Neural progenitor cell (in vitro differentiated cells): ENCODE data around the gene ASIC2. TPM values are rescaled to one million over a fixed set of nuclear protein-coding genes. Genes with fewer than 3 reads are reported as not detected.

Experiments
- DNase-seq: peaks from one replicate; pipeline ENCODE4 v3.0.0-alpha.2; 2016; ENCODE audit warnings: low spot score
- H2AFZ ChIP-seq: fragments of 200-600 bp; sonication (generic); replicated peaks from 2 replicates; pipeline ENCODE4 v1.6.1; 2016; ENCODE audit warnings: antibody characterized with exemption
- H3F3A ChIP-seq: fragments of 200-600 bp; sonication (generic); 2 replicates; pipeline ENCODE4 v1.6.1; 2016; ENCODE audit warnings: antibody characterized with exemption, low read depth
- H3K27ac ChIP-seq: fragments of 200-600 bp; sonication (generic); 2 replicates; pipeline ENCODE4 v1.5.1; 2016; ENCODE audit warnings: mild to moderate bottlenecking
- H3K27me3 ChIP-seq: fragments of 200-600 bp; sonication (generic); 2 replicates; pipeline ENCODE4 v1.6.1; 2016; ENCODE audit warnings: mild to moderate bottlenecking, moderate library complexity
- H3K36me3 ChIP-seq: fragments of 200-600 bp; sonication (generic); 2 replicates; pipeline ENCODE4 v1.5.1; 2016
- H3K4me1 ChIP-seq: fragments of 200-600 bp; sonication (generic); 2 replicates; pipeline ENCODE4 v1.6.1; 2016; ENCODE audit warnings: mixed run types
- H3K4me2 ChIP-seq: fragments of 200-600 bp; sonication (generic); 2 replicates; pipeline ENCODE4 v1.6.1; 2016
- H3K4me3 ChIP-seq: fragments of 200-600 bp; sonication (generic); 2 replicates; pipeline ENCODE4 v1.5.1; 2016
- H3K79me2 ChIP-seq: fragments of 200-600 bp; sonication (generic); 2 replicates; pipeline ENCODE4 v1.6.1; 2016; ENCODE audit warnings: low read depth
- H3K9ac ChIP-seq: fragments of 200-600 bp; sonication (generic); 2 replicates; pipeline ENCODE4 v1.6.1; 2016
- H3K9me3 ChIP-seq: fragments of 200-600 bp; sonication (generic); 2 replicates; pipeline ENCODE4 v1.5.1; 2016; ENCODE audit warnings: low read depth
- H4K20me1 ChIP-seq: fragments of 200-600 bp; sonication (generic); 2 replicates; pipeline ENCODE4 v1.6.1; 2016; ENCODE audit warnings: low read depth
- H3K27ac Mint-ChIP-seq: 3 replicates; pipeline ENCODE4 v1.8.0; 2021; ENCODE audit warnings: mixed read lengths
- H3K27me3 Mint-ChIP-seq: 2 replicates; pipeline ENCODE4 v1.8.0; 2022; ENCODE audit warnings: low read depth, mild to moderate bottlenecking, inconsistent platforms, moderate library complexity, mixed read lengths; ENCODE audit not compliant: insufficient read depth
- H3K36me3 Mint-ChIP-seq: 3 replicates; pipeline ENCODE4 v1.8.0; 2021; ENCODE audit warnings: mixed read lengths
- H3K4me1 Mint-ChIP-seq: 3 replicates; pipeline ENCODE4 v1.8.0; 2021; ENCODE audit warnings: mixed read lengths
- H3K4me3 Mint-ChIP-seq: 3 replicates; pipeline ENCODE4 v1.8.0; 2021; ENCODE audit warnings: mild to moderate bottlenecking, moderate library complexity, mixed read lengths
- H3K9me3 Mint-ChIP-seq: 3 replicates; pipeline ENCODE4 v1.8.0; 2020; ENCODE audit warnings: mixed read lengths
- EZH2 ChIP-seq: fragments of 200-600 bp; sonication (generic); IDR thresholded peaks from 2 replicates; pipeline ENCODE4 v1.6.1; 2017; ENCODE audit warnings: antibody characterized with exemption, mild to moderate bottlenecking, moderate library complexity
- EZH2phosphoT487 ChIP-seq: fragments of 200-600 bp; sonication (generic); IDR thresholded peaks from 2 replicates; pipeline ENCODE4 v1.6.1; 2017; ENCODE audit warnings: antibody characterized with exemption
- total RNA-seq: library from RNA; depleted of rRNA; stranded (reverse); fragments of >200 nt; gene quantifications from 2 replicates; pipeline ENCODE4 v1.2.3, GENCODE V29; 2015; ENCODE audit warnings: low replicate concordance
- TF ChIP-seq, protein P1 (sequence below): fragments of 200-600 bp; sonication (generic); IDR thresholded peaks from 2 replicates; pipeline ENCODE4 v1.5.1; 2017; ENCODE audit warnings: antibody characterized with exemption, mild to moderate bottlenecking

ASIC2 gene
- total RNA-seq, 1 donor from 2014 or later: 2.3 TPM

DNA sequence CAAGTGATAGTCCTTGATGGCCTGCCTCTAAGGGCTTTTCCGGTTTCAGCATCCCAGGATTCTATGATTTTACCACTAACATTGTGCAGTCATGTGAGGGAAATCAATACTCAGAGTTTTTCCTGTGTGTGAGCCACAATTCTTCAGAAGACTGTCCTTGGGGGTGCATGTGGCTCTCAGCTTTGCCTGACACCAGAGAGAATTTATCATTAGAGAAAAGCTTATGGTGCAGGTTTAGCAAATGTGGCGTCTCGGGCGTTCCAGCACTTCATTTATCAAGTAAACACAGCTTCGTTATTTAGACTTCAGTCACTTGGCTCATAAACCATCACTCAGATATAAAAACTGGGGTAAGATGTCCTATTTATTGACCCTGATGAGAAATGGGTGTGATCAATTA is 238.7 kb downstream of the ASIC2 start:
- Histone ChIP-seq H3K4me3 (no peak overlapping the region), H3K36me3 (no peaks in the 10 kb centered on the region), H3F3A (no peaks in the 10 kb centered on the region), H3K9ac (no peak overlapping the region), H3K4me2 (no peak overlapping the region), H3K27ac (no peak overlapping the region), H3K4me1 (no peaks in the 10 kb centered on the region), H3K9me3 (no peaks in the 10 kb centered on the region), H3K79me2 (no peaks in the 10 kb centered on the region), H3K27me3 (peaks cover 9% of the 10 kb centered on the region), H2AFZ (no peak overlapping the region), H4K20me1 (no peaks in the 10 kb centered on the region)
- no peak for DNase-seq
- peaks cover 3% of the 10 kb centered on the region for H3K4me1 Mint-ChIP-seq
- H3K9me3 Mint-ChIP-seq: no peaks in the 10 kb centered on the region
- TF ChIP-seq EZH2phosphoT487: no peak
- TF ChIP-seq, protein P1, sequence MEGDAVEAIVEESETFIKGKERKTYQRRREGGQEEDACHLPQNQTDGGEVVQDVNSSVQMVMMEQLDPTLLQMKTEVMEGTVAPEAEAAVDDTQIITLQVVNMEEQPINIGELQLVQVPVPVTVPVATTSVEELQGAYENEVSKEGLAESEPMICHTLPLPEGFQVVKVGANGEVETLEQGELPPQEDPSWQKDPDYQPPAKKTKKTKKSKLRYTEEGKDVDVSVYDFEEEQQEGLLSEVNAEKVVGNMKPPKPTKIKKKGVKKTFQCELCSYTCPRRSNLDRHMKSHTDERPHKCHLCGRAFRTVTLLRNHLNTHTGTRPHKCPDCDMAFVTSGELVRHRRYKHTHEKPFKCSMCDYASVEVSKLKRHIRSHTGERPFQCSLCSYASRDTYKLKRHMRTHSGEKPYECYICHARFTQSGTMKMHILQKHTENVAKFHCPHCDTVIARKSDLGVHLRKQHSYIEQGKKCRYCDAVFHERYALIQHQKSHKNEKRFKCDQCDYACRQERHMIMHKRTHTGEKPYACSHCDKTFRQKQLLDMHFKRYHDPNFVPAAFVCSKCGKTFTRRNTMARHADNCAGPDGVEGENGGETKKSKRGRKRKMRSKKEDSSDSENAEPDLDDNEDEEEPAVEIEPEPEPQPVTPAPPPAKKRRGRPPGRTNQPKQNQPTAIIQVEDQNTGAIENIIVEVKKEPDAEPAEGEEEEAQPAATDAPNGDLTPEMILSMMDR: no peak
- no peak for TF ChIP-seq EZH2
- H3K27ac Mint-ChIP-seq: no peak overlapping the region
- no peak overlapping the region for H3K4me3 Mint-ChIP-seq
- H3K36me3 Mint-ChIP-seq: no peaks in the 10 kb centered on the region
- peaks cover 7% of the 10 kb centered on the region for H3K27me3 Mint-ChIP-seq

DNA sequence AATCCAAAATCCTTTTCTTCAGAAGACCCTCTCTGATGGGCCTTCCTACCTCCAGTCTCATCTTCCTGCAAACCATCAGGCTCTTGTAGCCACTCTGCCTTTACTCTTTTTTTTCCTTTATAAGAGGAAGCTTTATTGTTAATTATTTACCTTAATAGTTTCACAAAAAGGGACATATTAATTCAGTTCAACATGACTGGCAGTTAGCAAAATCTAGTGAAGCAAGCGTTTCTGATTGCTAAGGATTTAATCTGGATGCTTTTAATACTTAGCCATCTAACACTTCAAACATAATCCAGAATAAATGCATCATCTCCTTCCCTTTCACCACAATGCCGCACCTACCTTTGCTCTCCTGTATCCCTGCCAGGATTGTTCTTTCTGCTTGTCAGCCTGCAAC is 239.4 kb downstream of the ASIC2 start:
- H3K9me3 ChIP-seq: no peaks in the 10 kb centered on the region
- DNase-seq: no peak
- no peaks in the 10 kb centered on the region for H3K9me3 Mint-ChIP-seq
- no peak overlapping the region for H3K27ac ChIP-seq
- no peaks in the 10 kb centered on the region for H3K36me3 ChIP-seq
- no peak overlapping the region for H3K4me3 Mint-ChIP-seq
- no peaks in the 10 kb centered on the region for H3K4me1 ChIP-seq
- H3K27me3 Mint-ChIP-seq: peaks cover 7% of the 10 kb centered on the region
- peaks cover 3% of the 10 kb centered on the region for H3K4me1 Mint-ChIP-seq
- H4K20me1 ChIP-seq: no peaks in the 10 kb centered on the region
- no peak overlapping the region for H3K27ac Mint-ChIP-seq
- H3K4me2 ChIP-seq: no peak overlapping the region
- no peaks in the 10 kb centered on the region for H3F3A ChIP-seq
- no peak overlapping the region for H2AFZ ChIP-seq
- peaks cover 9% of the 10 kb centered on the region for H3K27me3 ChIP-seq
- H3K9ac ChIP-seq: no peak overlapping the region
- no peak for TF ChIP-seq EZH2
- TF ChIP-seq, protein P1: no peak
- no peak for TF ChIP-seq EZH2phosphoT487
- H3K4me3 ChIP-seq: no peak overlapping the region
- no peaks in the 10 kb centered on the region for H3K79me2 ChIP-seq
- no peaks in the 10 kb centered on the region for H3K36me3 Mint-ChIP-seq

DNA sequence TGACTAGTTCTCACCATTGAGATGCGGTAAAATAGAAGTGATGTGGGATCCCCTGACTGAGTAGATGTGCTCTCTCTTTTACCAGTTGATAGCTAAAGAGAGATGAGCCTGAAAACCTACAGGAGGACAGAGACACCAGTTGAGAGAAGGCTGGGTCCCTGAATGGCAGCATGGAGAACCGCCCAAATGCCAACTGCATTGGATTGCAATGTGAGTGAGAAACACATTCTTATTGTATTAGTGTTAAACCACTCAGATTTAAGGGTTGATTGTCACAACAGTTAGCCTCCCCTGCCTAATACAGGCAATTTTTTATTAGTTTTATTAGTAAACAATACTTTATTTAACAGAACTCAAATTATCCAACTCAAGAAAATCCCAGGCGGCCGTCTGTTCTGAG is 240.2 kb downstream of the ASIC2 start:
- H3K9me3 Mint-ChIP-seq: no peaks in the 10 kb centered on the region
- no peak overlapping the region for H3K9ac ChIP-seq
- peaks cover 9% of the 10 kb centered on the region for H3K27me3 ChIP-seq
- TF ChIP-seq EZH2phosphoT487 (no peak), EZH2 (no peak)
- TF ChIP-seq, protein P1: no peak
- no peaks in the 10 kb centered on the region for H3K36me3 Mint-ChIP-seq
- no peak overlapping the region for H3K4me2 ChIP-seq
- H3K27ac ChIP-seq: no peak overlapping the region
- no peaks in the 10 kb centered on the region for H4K20me1 ChIP-seq
- no peaks in the 10 kb centered on the region for H3F3A ChIP-seq
- H3K4me3 Mint-ChIP-seq: no peak overlapping the region
- peaks cover 3% of the 10 kb centered on the region for H3K4me1 Mint-ChIP-seq
- no peaks in the 10 kb centered on the region for H3K4me1 ChIP-seq
- H3K9me3 ChIP-seq: no peaks in the 10 kb centered on the region
- H3K36me3 ChIP-seq: no peaks in the 10 kb centered on the region
- H3K79me2 ChIP-seq: no peaks in the 10 kb centered on the region
- H3K27me3 Mint-ChIP-seq: peaks cover 7% of the 10 kb centered on the region
- H3K4me3 ChIP-seq: no peak overlapping the region
- no peak overlapping the region for H3K27ac Mint-ChIP-seq
- H2AFZ ChIP-seq: no peak overlapping the region
- no peak for DNase-seq
